ENCODE data around the gene PSMF1.

PSMF1 gene

GRCh38 chr20:1199964-1200363 is 81.6 kb downstream of the PSMF1 start:
- no peak for TF ChIP-seq CTCF (conservative IDR thresholded peaks at IDR 0.05)
- H3K27ac ChIP-seq, result no peak overlapping the region

GRCh38 chr20:1202762-1203504 is 84.5 kb downstream of the PSMF1 start, which contains the start of gene C20orf202:
TSS of gene C20orf202 (plus strand) at chr20:1203454. CDS start at chr20:1203586, 132 bp downstream.
- no peak for TF ChIP-seq CTCF (conservative IDR thresholded peaks at IDR 0.05)
- no peak within 1 kb of the TSS for H3K27ac ChIP-seq

- TF ChIP-seq CTCF (conservative IDR thresholded peaks at IDR 0.05), result no peak
- H3K27ac ChIP-seq, result no peak overlapping the region
Observed at GRCh38 chr20:1203630-1204029, 85.2 kb downstream of the PSMF1 start.

GRCh38 chr20:1204113-1204512 is 85.7 kb downstream of the PSMF1 start:
- TF ChIP-seq CTCF (conservative IDR thresholded peaks at IDR 0.05), result no peak
- H3K27ac ChIP-seq, result no peak overlapping the region

- no peak for TF ChIP-seq CTCF (conservative IDR thresholded peaks at IDR 0.05)
- no peak overlapping the region for H3K27ac ChIP-seq
Observed at GRCh38 chr20:1204576-1204975, 86.2 kb downstream of the PSMF1 start.

- H3K27ac ChIP-seq, result no peak overlapping the region
- TF ChIP-seq CTCF (conservative IDR thresholded peaks at IDR 0.05), result no peak
Observed at GRCh38 chr20:1205802-1206201, 87.4 kb downstream of the PSMF1 start.

- no peak for TF ChIP-seq CTCF (conservative IDR thresholded peaks at IDR 0.05)
- H3K27ac ChIP-seq, result no peak overlapping the region
Observed at GRCh38 chr20:1206366-1207148, 88.2 kb downstream of the PSMF1 start.
